Raji (cell line): ENCODE results near the gene CLCF1.

Source experiments
- POLR2A ChIP-seq: IDR thresholded peaks from 2 replicates; pipeline ENCODE4 v1.6.1; 2011; ENCODE audit warnings: low read depth, low read length, control low read depth; ENCODE audit not compliant: insufficient read depth

CLCF1 gene

GRCh38 chr11:67320011-67320410 lies 53.4 kb downstream of the CLCF1 start:
- no peak for TF ChIP-seq POLR2A

- no peak for TF ChIP-seq POLR2A
Observed at GRCh38 chr11:67317888-67318555, 55.4 kb downstream of the CLCF1 start.

GRCh38 chr11:67317205-67317887 lies 56.1 kb downstream of the CLCF1 start:
- peak; percentile 84 for TF ChIP-seq POLR2A

- no peak for TF ChIP-seq POLR2A
Observed at GRCh38 chr11:67316882-67317204, 56.6 kb downstream of the CLCF1 start.

- no peak for TF ChIP-seq POLR2A
Observed at GRCh38 chr11:67315325-67315909, 58.0 kb downstream of the CLCF1 start.

- no peak for TF ChIP-seq POLR2A
Observed at GRCh38 chr11:67314218-67314617, 59.2 kb downstream of the CLCF1 start.
